ENCODE measurements around the gene CD86. TPM values are rescaled to one million over a fixed set of nuclear protein-coding genes. Genes with fewer than 3 reads are reported as not detected.

The CD86 gene
- total RNA-seq, 1 donor from 2014 or later = not detected

DNA sequence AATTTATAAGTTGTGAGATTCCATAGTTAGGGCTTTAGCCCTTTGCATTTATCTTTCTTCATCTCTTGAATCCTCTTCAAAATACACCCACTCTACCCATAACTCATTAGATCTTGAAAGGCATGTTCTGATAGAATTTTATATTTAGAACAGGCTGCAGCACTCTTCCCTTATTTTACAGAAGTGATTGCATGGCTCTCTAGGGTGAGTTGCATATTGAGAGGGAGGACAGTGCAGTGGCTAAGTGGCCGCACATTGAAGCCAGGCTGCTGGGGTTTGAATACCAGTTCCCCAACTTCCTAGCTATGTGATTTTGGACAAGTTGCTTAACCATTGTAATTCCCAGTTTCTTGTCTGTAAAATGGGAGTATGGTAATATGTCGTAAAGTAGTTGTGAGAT lies 2.5 kb downstream of the CD86 start:
- DNase-seq (ENCODE audit: extremely low read depth, low read depth, low spot score) = no peak

DNA sequence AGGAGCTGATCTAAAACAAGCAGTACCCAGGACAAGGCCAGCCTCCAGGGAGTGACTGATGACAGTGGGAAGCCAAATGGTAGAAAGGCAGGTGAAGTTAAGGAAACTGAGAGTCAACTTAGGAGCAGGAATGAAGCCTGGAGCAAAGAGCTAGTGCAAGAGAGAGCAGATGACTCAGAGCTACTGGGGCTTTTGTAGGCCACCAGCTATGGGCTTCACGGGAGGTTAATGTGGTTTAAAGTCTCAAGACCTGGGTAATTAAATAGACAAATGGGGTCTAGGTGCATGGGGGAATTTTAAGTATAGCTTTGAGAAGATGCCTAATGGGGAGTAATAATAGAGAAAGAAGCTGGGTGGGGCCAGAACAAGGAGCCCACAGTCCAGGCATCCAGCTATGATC lies 3.1 kb downstream of the CD86 start:
- DNase-seq (ENCODE audit: extremely low read depth, low read depth, low spot score) = no peak

DNA sequence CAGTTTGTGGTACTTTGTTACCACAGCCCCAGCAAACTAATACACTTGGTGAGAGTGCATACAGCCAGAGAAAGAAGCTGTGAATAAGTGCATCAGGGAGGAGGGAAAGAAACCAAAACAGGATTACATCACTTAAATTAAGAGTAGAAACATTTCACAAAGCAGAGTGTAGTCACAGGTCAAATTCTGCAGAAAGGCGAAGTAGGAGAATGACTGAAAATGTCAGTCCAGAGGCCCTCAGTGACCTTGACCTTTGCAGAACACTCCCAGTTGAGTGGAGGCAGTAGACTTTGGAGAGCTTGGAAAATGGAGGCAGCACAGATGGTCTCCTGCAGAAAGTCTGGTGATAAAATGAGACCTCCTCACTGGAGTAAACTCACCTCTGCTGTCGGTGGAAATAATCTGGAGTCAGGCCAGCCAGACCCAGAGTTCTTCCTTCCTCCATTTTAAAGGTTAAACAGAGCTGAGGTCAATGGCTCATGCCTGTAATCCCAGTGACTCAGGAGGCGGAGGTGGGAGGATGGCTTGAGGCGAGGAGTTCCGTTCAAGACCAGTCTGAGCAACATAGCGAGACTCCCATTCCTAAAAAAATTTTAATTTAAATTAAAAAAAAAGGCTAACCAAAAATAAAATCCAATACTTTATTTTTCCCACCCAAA lies 5.0 kb downstream of the CD86 start:
- DNase-seq (ENCODE audit: extremely low read depth, low read depth, low spot score) = no peak

GRCh38 chr3:122063908-122064307 lies 8.7 kb downstream of the CD86 start:
- DNase-seq (ENCODE audit: extremely low read depth, low read depth, low spot score) = no peak

DNA sequence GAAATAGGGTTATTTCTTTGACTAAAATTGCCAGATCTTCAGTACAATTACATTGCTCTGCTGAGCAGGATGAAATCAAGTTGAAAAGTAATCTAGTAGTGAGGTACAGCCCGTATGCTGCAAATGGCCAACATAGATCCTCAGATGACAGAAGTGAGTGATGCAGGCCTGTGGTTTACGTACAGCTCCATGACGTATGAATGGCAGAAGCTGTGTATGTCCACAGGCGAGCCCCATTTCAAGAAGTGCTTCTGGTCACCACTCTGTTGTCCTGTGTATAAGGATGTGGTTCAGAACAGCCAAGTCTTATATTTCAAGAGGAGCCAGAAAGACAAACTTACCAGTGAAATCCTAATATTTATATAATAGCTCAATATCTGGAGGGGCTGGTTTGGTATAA lies 9.2 kb downstream of the CD86 start:
- no peak for DNase-seq (ENCODE audit: extremely low read depth, low read depth, low spot score)

DNA sequence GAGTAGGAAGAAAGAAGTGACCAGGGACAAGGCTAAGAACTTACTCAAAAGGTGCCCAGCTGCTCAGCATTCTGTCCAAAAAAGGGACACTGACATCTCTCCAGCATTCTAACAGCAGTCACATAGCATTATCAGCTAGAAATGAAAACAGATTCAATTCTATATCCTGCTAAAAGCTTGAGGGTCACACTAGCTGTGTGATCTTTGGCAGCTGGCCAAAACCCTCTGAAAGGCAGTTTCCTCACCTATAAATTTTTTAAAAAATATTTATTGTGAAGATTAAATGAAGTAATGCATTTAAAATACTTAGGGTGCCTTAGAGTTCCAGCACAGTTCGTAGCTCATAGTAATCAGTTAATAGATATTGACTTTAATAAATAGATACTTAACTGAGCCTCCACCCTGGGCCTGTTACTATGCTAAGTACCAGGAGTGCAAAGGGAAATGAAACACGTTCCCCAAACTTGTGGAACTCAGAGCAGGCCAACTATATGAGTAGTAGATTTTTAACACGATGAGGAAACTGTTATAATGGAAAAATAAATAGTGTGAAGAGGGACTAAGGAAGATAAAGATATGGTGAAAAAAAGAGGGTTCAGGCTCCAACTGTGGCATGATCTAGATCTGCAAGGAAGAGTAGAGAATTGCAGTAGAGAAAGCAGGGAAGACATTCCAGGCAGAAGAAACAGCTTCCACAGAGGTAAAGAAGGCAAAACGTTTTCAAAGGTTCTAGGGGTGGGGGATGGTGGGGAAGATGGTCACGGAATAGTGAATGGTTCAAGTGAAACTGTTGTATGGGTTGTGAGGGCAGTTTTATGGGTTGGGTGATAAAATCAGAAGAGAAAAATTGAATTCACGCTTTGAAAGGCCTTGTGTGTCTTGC lies 11.4 kb downstream of the CD86 start:
- no peak for DNase-seq (ENCODE audit: extremely low read depth, low read depth, low spot score)

- DNase-seq (ENCODE audit: extremely low read depth, low read depth, low spot score) = no peak
Observed at GRCh38 chr3:122067214-122067550, 12.0 kb downstream of the CD86 start.

- DNase-seq (ENCODE audit: extremely low read depth, low read depth, low spot score) = no peak
Observed at GRCh38 chr3:122067588-122068240, 12.6 kb downstream of the CD86 start.

GRCh38 chr3:122074621-122075265 lies 19.6 kb downstream of the CD86 start:
- no peak for DNase-seq (ENCODE audit: extremely low read depth, low read depth, low spot score)

- no peak for DNase-seq (ENCODE audit: extremely low read depth, low read depth, low spot score)
Observed at GRCh38 chr3:122076491-122077292, 21.5 kb downstream of the CD86 start.

DNA sequence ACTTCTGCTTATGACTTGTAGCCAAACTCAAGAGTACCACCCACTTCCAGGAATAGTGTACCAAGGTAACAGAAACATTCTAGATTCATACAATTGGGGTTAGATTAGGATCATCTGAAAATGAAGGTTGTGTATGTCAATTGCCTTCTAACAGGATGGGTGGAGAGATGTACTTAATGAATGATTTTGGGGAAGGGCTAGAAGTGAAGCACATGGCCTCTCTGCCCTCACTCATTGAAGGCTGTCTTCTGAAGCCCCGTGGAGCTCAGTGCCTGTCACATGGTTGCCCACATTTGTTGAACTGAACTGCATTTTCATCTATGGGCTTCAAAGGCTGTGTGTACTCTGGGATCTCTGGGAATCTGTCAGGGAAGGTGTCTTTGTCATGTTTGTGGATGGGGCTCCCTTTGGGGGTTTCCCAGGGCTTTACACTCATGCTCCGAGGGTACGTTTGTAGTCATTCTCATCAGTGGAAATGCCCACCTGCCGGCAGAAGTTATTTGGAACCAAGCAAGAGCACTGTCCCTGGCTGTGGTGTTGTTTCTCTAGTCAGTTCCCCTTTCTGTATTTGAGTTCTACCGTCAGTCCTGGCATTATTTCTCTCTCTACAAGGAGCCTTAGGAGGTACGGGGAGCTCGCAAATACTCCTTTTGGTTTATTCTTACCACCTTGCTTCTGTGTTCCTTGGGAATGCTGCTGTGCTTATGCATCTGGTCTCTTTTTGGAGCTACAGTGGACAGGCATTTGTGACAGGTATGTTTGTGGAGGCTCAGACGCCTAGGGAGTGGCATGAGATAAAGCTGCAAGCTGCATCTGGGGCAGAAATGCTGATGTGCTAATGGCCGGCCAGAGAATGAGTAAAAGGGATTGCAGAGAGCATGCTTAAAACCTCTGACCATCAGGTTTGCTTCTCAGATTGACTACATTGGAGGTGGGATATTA lies 22.4 kb downstream of the CD86 start:
- no peak for DNase-seq (ENCODE audit: extremely low read depth, low read depth, low spot score)

DNA sequence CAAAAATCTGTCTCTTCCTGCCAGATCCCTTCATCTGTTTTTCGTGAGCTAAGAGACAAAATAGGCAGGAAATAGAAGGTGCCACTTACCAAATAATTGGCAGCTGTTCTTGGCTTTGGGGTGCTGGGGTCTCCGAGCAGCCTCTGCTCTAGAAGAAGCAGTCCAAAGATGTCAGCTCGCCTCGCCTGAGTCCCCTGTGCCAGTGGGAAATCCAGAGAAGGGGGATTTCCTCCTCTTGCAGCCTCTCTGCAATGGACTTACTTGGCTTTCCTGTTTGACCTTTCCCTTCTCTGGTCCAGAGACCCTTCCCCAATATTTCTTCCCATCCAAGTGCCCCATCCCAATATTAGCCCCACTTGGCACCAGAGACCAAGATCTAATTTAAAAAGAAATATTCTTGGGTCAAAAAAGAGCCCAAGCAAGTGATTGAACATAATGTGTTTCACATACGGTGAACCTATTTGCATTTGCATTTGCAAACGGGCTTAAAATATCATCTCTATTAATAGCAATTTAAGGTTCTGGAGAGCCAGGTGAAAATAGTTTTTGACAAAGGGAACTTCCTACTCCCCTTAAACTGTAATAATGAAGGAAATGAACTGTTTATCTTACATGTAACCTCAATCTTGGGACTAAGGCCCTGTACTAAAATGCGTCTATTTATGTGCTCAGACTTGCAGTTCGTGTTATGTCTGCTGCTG lies 23.2 kb downstream of the CD86 start:
- no peak for DNase-seq (ENCODE audit: extremely low read depth, low read depth, low spot score)

DNA sequence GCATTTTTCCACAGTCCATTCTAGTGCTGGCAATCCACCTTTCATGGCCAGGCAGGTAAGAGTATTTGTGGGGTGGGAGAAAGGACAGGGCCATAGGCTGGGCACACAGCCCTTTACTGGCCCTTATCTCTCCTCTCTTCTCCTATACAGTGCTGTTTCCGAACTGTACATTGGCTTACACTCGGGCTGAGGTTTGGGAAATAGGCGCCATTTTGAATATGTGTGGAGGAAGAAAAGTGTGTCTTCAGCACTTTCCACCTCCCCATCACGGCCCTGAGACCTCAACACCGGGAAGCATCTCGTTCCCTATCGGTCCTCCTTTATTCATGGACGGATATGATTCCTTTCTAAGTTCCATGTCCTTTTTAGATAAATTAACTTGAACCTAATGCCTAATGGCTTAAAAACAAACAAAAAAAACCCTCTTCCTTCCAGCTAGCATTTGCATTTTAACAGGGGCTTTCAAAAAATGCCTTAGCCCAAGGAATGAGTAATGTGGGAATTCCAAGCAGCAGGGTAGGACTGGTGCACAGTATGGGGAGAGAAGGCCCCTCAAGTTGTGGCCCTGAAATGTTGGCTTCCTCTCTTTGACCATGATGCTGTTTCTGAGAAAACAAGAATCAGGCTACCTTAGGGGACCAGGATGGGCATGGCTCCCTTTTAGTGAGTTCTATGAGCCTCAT lies 24.5 kb downstream of the CD86 start:
- DNase-seq (ENCODE audit: extremely low read depth, low read depth, low spot score) = no peak

DNA sequence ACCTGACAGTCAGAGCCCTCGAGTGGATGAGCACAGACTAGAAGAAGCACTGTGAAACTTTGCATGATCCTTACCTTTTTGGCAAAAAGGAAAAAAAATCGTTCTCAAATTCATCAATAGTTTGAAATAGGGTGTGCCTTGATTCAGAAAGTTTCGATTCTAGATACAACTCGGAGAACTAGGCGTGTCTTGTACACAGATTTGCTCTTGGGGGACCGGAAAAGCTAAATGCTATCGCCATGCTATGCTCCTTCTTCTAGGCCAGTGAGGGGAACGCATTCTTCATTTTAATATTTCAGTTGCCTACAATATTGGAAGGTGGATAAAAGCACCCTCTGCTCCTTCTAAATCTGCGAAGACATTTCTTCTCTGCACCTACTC lies 25.0 kb downstream of the CD86 start:
- DNase-seq (ENCODE audit: extremely low read depth, low read depth, low spot score) = no peak

DNA sequence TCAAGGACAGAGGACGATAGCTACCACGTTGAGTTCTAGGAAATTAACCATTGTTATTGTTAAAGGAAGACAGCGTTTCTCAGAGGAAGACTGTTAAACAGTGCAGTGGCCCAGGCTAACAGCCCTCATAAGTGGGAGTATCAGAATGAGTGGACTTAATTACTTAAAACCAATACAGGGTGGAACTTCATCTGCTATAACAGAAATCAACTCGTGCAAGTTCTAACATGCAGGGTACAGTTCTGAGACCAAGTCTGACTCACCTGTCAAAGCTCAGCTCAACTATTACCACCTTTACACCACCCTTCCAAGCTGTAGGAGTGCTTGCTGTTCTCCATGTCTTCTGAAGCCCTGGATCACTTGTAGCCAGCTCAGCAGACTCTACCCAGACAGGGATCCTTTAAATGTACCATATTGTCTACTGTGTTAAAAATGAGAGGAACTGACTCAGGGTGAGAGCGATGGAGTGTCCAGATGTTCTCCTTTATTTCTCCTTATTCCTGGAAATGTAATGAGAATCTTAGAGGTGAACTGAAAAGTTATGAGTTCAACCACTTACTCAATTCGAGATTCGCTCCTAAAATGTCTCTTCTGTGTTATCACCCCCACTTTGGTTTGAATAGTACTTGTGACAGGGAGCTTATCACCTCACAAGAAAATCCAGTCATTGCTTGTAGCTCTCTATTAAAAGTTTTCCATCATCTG lies 26.5 kb downstream of the CD86 start:
- no peak for DNase-seq (ENCODE audit: extremely low read depth, low read depth, low spot score)

GRCh38 chr3:122082357-122082756 lies 27.2 kb downstream of the CD86 start:
- DNase-seq (ENCODE audit: extremely low read depth, low read depth, low spot score) = no peak

- DNase-seq (ENCODE audit: extremely low read depth, low read depth, low spot score) = no peak
Observed at GRCh38 chr3:122084799-122085198, 29.6 kb downstream of the CD86 start.

DNA sequence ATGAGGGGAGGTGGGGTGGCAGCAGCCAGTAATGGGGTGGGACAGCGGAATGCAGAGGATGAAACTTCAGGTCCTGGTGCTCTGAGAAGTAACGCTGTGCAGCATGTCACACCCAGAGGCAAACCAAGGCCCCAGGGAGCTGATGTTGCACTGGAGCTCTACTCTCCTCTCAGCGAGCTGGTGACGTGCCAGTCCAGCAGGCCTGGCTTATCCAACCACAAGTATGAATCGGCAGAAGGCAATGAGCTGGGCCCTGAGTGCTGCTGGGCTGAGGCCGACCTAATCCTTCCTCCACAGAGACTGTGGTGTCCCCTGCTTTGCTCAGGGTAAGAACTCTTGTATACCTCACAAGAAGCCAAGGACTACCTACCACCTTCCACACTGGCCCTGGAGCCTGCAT lies 30.5 kb downstream of the CD86 start:
- DNase-seq (ENCODE audit: extremely low read depth, low read depth, low spot score) = no peak
